HG03442 (cell line): ENCODE results near the gene KPNA4.

Source experiments
- ATAC-seq: cut with Tn5 transposase; IDR thresholded peaks from one replicate; pipeline ENCODE4 v1.9.1; 2021; ENCODE audit warnings: mild to moderate bottlenecking, moderate library complexity; ENCODE audit not compliant: unreplicated experiment

KPNA4 gene

GRCh38 chr3:160501325-160501724 is 64.0 kb downstream of the KPNA4 start:
- ATAC-seq: no peak

GRCh38 chr3:160498202-160498601 is 67.2 kb downstream of the KPNA4 start:
- ATAC-seq: no peak

- ATAC-seq: no peak
These were observed 75.2 kb downstream of the KPNA4 start for GRCh38 chr3:160490166-160490565.

GRCh38 chr3:160486459-160486869 is 78.9 kb downstream of the KPNA4 start:
- ATAC-seq: no peak

GRCh38 chr3:160482796-160483195 is 82.6 kb downstream of the KPNA4 start:
- no peak for ATAC-seq

GRCh38 chr3:160481856-160482255 is 83.5 kb downstream of the KPNA4 start:
- no peak for ATAC-seq

GRCh38 chr3:160480931-160481330 is 84.4 kb downstream of the KPNA4 start:
- no peak for ATAC-seq

GRCh38 chr3:160479376-160479775 is 86.0 kb downstream of the KPNA4 start:
- no peak for ATAC-seq

- no peak for ATAC-seq
These were observed 87.0 kb downstream of the KPNA4 start for GRCh38 chr3:160478338-160478737.

GRCh38 chr3:160477750-160478149 is 87.6 kb downstream of the KPNA4 start:
- no peak for ATAC-seq

- no peak for ATAC-seq
These were observed 89.5 kb downstream of the KPNA4 start for GRCh38 chr3:160475884-160476283.

- ATAC-seq: no peak
These were observed 90.2 kb downstream of the KPNA4 start for GRCh38 chr3:160475153-160475552.

- ATAC-seq: no peak
These were observed 90.9 kb downstream of the KPNA4 start for GRCh38 chr3:160474416-160474838.

- ATAC-seq: no peak
These were observed 91.4 kb downstream of the KPNA4 start for GRCh38 chr3:160473978-160474377.

GRCh38 chr3:160473221-160473620 is 92.2 kb downstream of the KPNA4 start:
- ATAC-seq: no peak

GRCh38 chr3:160472344-160472743 is 93.0 kb downstream of the KPNA4 start:
- ATAC-seq: peak; percentile 64

- ATAC-seq: no peak
These were observed 93.5 kb downstream of the KPNA4 start for GRCh38 chr3:160471892-160472291.

GRCh38 chr3:160470181-160470580 is 95.2 kb downstream of the KPNA4 start:
- ATAC-seq: no peak

GRCh38 chr3:160464971-160465370 is 100.4 kb downstream of the KPNA4 start:
- no peak for ATAC-seq

GRCh38 chr3:160464321-160464720 is 101.0 kb downstream of the KPNA4 start:
- ATAC-seq: no peak

GRCh38 chr3:160460033-160460432 is 105.3 kb downstream of the KPNA4 start:
- no peak for ATAC-seq

- no peak for ATAC-seq
These were observed 105.9 kb downstream of the KPNA4 start for GRCh38 chr3:160459450-160459970.

GRCh38 chr3:160458151-160458550 is 107.2 kb downstream of the KPNA4 start:
- ATAC-seq: no peak
